ENCODE data around the gene WDFY4.

The WDFY4 gene

DNA sequence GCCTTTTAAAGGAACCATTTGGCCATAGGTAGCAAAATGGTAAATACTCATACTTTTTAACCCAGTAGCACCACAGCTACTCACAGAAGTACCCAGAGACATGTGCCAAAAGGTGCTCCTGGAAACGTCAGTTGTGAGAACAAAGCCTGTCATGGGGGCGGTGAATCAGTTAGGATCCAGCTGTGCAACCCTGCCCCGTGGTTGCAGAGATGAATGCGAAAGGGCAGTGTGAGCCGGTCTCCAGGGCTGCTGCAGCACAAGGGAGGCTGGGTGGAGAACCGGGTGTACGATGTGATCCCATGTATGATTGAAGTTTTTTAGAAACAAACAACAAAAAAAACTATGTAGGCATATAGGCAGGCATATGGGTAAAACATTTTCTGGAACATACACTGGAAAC lies 256.3 kb downstream of the WDFY4 start:
- Histone ChIP-seq H3K27me3 (ENCODE audit: control insufficient read depth, insufficient read depth, low read length) (no peaks in the 10 kb centered on the region), H3K9ac (ENCODE audit: low read length) (no peak overlapping the region), H3K4me3 (ENCODE audit: low read length) (no peak overlapping the region), H3K36me3 (ENCODE audit: control insufficient read depth, insufficient read depth, low read length) (no peaks in the 10 kb centered on the region), H3K27ac (ENCODE audit: low read depth, low read length) (no peak overlapping the region), H3K4me1 (ENCODE audit: control insufficient read depth, insufficient read depth, low read length) (no peaks in the 10 kb centered on the region)

DNA sequence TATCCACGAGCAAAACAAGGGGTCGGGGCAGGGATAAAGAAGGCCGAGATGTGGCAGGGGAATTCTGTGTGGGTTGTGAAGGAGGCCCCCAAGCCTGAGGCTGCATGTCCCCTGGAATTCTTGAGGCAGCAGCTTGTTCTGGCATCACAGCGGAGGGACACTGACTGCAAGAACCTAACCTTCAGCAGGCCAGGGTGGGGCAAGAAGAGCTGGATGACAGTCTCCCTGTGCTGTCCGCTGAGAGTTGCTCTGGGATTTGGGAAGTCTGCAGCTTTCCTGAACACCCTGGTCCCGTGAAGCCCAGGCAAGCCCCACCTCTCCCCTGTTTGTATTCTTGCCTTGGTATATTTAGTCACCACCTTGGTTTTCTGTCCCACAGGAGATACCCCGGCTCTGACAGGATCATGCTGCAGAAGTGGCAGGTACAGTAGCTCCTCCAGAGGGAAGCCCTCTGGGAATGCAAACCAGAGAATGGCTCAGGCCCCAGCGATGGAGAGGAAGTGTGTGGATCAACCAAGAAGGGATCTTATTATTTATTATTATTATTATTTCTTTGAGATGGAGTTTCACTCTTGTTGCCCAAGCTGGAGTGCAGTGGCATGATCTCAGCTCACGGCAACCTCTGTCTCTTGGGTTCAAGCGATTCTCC lies 256.9 kb downstream of the WDFY4 start:
- Histone ChIP-seq H3K27ac (ENCODE audit: low read depth, low read length) (no peak overlapping the region), H3K9ac (ENCODE audit: low read length) (no peak overlapping the region), H3K27me3 (ENCODE audit: control insufficient read depth, insufficient read depth, low read length) (no peaks in the 10 kb centered on the region), H3K36me3 (ENCODE audit: control insufficient read depth, insufficient read depth, low read length) (no peaks in the 10 kb centered on the region), H3K4me3 (ENCODE audit: low read length) (no peak overlapping the region), H3K4me1 (ENCODE audit: control insufficient read depth, insufficient read depth, low read length) (no peaks in the 10 kb centered on the region)

DNA sequence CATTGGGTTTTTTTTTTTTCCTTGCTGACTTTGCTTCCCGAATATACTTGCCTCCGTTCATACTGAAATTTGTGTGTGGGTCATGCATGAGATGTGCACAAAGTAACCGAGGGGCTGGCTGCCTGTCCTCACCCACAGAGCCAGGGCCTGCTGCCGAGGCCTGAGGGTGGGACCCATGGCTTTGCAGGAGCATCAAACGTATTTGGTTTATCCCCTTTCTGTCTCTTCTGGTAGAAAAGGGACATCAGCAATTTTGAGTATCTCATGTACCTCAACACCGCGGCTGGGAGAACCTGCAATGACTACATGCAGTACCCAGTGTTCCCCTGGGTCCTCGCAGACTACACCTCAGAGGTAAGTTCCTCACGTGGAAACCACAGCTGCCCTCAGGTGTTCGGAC lies 258.4 kb downstream of the WDFY4 start:
- H3K9ac ChIP-seq (ENCODE audit: low read length) = no peak overlapping the region
- H3K27ac ChIP-seq (ENCODE audit: low read depth, low read length) = no peak overlapping the region
- no peak overlapping the region for H3K4me3 ChIP-seq (ENCODE audit: low read length)
- no peaks in the 10 kb centered on the region for H3K4me1 ChIP-seq (ENCODE audit: control insufficient read depth, insufficient read depth, low read length)
- no peaks in the 10 kb centered on the region for H3K27me3 ChIP-seq (ENCODE audit: control insufficient read depth, insufficient read depth, low read length)
- H3K36me3 ChIP-seq (ENCODE audit: control insufficient read depth, insufficient read depth, low read length) = no peaks in the 10 kb centered on the region

DNA sequence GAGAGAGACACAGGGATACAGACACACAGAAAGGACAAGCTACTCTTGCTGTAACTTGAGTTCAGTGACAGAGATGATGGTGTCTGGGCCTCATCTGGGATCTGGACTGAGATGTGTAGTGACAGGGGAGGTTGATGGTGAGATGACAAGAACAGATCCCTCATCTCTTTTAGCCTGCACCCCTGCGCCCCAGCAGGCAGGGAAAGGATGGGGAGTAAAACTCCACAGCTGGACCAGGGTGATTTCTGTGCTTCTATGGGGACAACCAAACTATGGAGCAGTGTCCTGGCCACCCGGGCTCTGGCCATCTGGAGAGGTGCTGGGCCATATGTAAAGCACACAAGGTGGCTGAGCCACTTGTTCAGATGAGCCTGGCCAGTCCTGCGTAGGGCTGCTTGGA lies 259.5 kb downstream of the WDFY4 start:
- no peaks in the 10 kb centered on the region for H3K27me3 ChIP-seq (ENCODE audit: control insufficient read depth, insufficient read depth, low read length)
- no peak overlapping the region for H3K4me3 ChIP-seq (ENCODE audit: low read length)
- no peak overlapping the region for H3K27ac ChIP-seq (ENCODE audit: low read depth, low read length)
- no peaks in the 10 kb centered on the region for H3K36me3 ChIP-seq (ENCODE audit: control insufficient read depth, insufficient read depth, low read length)
- H3K4me1 ChIP-seq (ENCODE audit: control insufficient read depth, insufficient read depth, low read length) = no peaks in the 10 kb centered on the region
- H3K9ac ChIP-seq (ENCODE audit: low read length) = no peak overlapping the region

DNA sequence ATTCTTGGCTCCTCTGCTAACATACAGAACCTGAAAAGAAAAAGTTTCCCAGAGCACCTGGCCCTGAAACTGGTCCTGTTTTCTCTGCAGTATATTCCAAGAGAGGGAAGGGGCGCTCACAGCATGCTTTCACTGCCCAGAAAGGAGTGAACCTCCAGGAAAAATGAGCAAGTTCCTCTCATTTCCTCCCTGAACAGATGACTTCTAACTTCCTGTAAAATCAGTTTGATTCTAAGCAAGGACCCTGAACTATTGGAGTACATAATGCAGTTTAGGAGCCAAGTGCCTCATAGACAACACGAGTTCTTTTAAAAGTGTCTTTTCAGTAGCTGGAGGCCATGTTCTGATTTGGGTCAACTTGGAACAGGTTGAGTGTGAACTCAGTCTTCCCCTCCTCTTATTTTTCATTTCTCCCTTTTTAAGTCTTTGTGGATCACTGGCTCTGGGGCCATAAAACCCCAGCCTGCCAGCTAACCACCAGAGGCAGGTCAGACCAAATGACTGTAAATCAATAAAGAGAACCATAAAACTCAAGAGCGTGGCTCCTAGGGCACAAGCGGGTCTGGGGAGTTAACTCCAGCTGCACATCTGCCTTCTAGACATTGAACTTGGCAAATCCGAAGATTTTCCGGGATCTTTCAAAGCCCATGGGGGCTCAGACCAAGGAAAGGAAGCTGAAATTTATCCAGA lies 260.9 kb downstream of the WDFY4 start:
- H3K4me3 ChIP-seq (ENCODE audit: low read length) = no peak overlapping the region
- H3K27ac ChIP-seq (ENCODE audit: low read depth, low read length) = no peak overlapping the region
- no peaks in the 10 kb centered on the region for H3K27me3 ChIP-seq (ENCODE audit: control insufficient read depth, insufficient read depth, low read length)
- H3K36me3 ChIP-seq (ENCODE audit: control insufficient read depth, insufficient read depth, low read length) = no peaks in the 10 kb centered on the region
- H3K9ac ChIP-seq (ENCODE audit: low read length) = no peak overlapping the region
- H3K4me1 ChIP-seq (ENCODE audit: control insufficient read depth, insufficient read depth, low read length) = no peaks in the 10 kb centered on the region

DNA sequence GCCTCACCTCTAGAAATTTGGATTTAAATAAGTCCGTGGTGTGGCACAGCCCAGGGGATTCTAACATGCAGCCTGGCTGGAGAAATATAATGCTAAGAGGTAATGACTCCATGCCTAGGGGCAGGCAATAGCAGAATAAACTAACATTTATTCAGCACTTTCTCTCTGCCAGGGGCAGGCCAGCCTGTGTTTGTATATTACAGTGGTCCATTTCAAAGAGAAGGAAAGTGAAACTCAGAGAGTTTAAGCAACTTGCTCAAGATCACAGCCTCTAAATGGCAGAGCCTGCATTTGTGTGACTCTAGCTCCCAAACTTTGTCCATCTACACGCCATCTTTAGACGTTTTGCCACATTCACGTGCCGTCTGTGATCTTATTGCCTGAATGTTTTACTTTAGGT lies 261.7 kb downstream of the WDFY4 start:
- Histone ChIP-seq H3K9ac (ENCODE audit: low read length) (no peak overlapping the region), H3K36me3 (ENCODE audit: control insufficient read depth, insufficient read depth, low read length) (no peaks in the 10 kb centered on the region), H3K27ac (ENCODE audit: low read depth, low read length) (no peak overlapping the region), H3K4me1 (ENCODE audit: control insufficient read depth, insufficient read depth, low read length) (no peaks in the 10 kb centered on the region), H3K4me3 (ENCODE audit: low read length) (no peak overlapping the region), H3K27me3 (ENCODE audit: control insufficient read depth, insufficient read depth, low read length) (no peaks in the 10 kb centered on the region)

DNA sequence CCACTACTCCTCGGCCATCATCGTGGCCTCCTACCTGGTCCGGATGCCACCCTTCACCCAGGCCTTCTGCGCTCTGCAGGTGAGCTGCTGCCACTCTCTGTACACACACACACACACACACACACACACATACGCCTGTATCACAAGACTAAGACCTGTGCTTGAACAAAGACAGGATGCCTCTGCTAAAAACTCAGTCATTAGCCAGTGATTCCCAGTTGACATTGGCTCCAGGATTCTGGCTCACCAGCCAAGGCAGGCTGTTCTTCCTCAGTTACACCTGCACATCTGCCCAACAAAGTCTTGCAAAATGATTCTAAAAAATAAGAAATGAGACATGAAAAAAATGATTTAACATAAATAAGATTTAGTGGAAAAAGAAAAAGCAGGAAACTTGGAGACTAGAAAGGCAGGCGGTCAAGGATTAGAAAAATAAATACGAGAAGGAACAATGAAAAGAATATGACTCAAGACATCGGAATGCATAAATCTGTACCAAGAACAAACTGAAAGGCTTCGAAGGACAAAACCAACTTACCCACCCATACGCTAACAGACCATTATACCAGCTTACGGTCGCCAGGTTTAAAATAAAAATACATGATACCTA lies 262.3 kb downstream of the WDFY4 start:
- Histone ChIP-seq H3K4me3 (ENCODE audit: low read length) (no peak overlapping the region), H3K36me3 (ENCODE audit: control insufficient read depth, insufficient read depth, low read length) (no peaks in the 10 kb centered on the region), H3K27me3 (ENCODE audit: control insufficient read depth, insufficient read depth, low read length) (no peaks in the 10 kb centered on the region), H3K9ac (ENCODE audit: low read length) (no peak overlapping the region), H3K27ac (ENCODE audit: low read depth, low read length) (no peak overlapping the region), H3K4me1 (ENCODE audit: control insufficient read depth, insufficient read depth, low read length) (no peaks in the 10 kb centered on the region)

DNA sequence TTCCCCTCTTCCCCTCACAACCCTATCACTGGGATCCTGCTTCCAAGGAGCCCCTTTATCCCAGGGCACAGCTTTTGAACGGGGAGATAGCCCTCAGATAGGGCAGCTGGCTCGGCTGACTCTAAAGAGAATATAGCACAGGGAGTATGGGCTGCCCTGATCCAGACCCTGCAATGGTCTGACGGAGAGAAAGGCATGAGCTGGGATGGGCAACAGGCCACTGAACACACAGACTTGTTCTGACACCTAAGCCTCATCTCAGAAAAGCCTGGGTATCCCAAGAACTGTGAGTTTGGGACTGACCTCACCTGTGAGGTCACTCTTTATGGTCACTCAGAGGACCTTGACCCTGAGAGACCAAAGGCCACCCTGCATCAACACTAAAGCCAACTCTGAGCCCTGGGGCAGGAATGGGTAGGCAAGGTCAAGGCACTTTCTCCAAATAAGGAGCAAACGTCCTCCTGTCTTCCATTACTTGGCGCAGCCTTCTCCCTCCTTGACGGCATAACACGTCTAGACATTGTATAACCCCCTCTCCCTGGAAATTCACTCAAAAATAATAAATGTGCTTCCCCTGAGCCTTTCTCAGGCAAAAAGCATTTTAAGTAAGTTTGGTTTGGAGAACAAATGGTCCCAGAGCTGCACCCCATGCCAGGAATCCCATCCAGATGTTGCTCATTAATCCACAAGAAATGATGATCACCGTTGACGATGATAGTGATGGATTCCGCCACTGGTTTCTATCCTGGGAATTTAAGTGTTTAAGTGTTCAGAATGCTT lies 263.2 kb downstream of the WDFY4 start:
- no peaks in the 10 kb centered on the region for H3K27me3 ChIP-seq (ENCODE audit: control insufficient read depth, insufficient read depth, low read length)
- H3K4me3 ChIP-seq (ENCODE audit: low read length) = no peak overlapping the region
- H3K27ac ChIP-seq (ENCODE audit: low read depth, low read length) = no peak overlapping the region
- H3K36me3 ChIP-seq (ENCODE audit: control insufficient read depth, insufficient read depth, low read length) = no peaks in the 10 kb centered on the region
- H3K9ac ChIP-seq (ENCODE audit: low read length) = no peak overlapping the region
- no peaks in the 10 kb centered on the region for H3K4me1 ChIP-seq (ENCODE audit: control insufficient read depth, insufficient read depth, low read length)

DNA sequence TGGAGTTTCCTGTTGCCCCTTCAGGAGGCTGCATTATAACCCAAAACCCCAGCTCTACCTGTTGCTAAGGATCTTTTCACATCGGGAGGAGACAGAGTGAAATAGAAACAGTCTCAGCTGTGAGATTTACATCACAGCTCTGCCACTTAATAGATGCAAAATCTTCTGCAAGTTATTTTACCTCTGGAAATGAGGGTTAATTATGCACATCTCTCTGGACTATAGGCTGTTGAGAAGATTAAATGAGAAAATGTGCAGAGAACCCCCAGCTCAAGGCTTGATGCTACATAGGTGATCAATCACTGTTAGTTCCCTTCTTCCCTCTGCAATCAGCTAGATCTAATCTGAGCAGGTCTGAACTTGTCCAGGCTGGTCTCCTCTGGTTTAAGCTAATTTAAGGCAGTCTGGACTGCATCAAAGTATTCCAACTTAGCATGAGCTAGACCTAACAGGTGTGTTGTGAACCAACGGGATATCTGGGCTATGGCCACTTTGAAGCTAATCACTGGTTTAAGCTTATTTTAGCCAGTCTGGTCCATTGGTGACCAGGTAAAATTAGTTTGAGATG lies 263.9 kb downstream of the WDFY4 start:
- Histone ChIP-seq H3K27ac (ENCODE audit: low read depth, low read length) (no peak overlapping the region), H3K4me3 (ENCODE audit: low read length) (no peak overlapping the region), H3K27me3 (ENCODE audit: control insufficient read depth, insufficient read depth, low read length) (no peaks in the 10 kb centered on the region), H3K36me3 (ENCODE audit: control insufficient read depth, insufficient read depth, low read length) (no peaks in the 10 kb centered on the region), H3K9ac (ENCODE audit: low read length) (no peak overlapping the region), H3K4me1 (ENCODE audit: control insufficient read depth, insufficient read depth, low read length) (no peaks in the 10 kb centered on the region)

DNA sequence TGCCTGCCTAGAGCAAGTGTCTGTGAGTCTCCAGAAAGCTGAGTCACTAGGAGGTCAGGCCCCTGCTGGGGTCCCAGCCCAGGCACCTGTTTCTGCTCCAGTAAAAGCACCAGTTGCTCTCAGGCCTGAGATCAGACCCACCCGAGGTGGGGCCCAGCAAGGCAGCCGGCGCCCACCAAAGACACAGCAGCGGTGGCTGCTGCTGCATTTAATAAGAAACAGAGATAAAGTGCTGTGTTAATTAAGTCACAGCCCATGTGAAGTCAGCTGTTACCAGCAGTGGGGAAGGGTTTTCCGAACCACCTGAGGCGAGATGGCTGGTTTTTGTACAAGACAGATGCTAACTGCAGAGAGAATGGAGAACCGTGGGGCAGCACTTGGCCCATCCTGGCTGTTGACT lies 267.0 kb downstream of the WDFY4 start:
- H3K4me3 ChIP-seq (ENCODE audit: low read length) = no peak overlapping the region
- no peaks in the 10 kb centered on the region for H3K27me3 ChIP-seq (ENCODE audit: control insufficient read depth, insufficient read depth, low read length)
- no peaks in the 10 kb centered on the region for H3K4me1 ChIP-seq (ENCODE audit: control insufficient read depth, insufficient read depth, low read length)
- H3K36me3 ChIP-seq (ENCODE audit: control insufficient read depth, insufficient read depth, low read length) = no peaks in the 10 kb centered on the region
- H3K27ac ChIP-seq (ENCODE audit: low read depth, low read length) = no peak overlapping the region
- H3K9ac ChIP-seq (ENCODE audit: low read length) = no peak overlapping the region

DNA sequence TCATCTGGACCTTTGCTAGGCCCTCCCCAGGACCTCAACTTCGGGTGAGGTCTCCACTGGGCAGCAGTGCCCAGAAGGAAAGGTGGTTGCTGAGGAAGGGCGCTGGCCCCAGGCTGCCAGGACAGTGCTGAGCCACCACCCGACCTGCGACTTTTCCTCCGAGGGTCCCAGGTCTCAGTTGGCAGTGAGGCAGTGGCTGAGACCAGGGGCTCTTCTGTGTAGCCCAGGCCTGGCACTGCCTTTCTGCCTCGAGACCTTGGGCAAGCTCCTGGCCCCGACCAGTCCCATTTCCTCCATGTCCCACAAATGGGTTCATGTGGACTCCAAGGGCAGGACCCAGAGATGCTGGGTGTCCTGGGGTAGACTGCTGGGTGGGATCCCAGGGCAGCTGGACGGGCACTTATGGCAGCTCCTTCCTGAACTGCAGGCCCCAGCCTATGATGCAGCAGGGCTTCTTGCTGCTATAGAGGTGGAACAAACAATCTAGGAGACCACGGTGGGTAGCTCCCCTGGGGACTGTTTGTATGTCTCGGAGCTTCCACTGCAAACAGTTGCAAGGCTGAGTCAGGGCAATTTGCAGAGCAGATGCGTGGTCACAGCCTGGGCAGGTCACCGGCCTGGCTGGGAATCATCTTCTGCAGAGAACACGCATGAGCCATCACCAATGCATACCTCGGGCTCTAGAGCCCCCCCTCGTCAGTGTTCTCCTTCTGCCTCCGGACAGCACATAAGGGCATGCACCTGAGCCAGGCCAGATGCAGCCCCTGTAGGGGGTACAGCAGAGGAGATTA lies 272.9 kb downstream of the WDFY4 start:
- Histone ChIP-seq H3K27me3 (ENCODE audit: control insufficient read depth, insufficient read depth, low read length) (no peaks in the 10 kb centered on the region), H3K4me1 (ENCODE audit: control insufficient read depth, insufficient read depth, low read length) (no peaks in the 10 kb centered on the region), H3K36me3 (ENCODE audit: control insufficient read depth, insufficient read depth, low read length) (no peaks in the 10 kb centered on the region), H3K4me3 (ENCODE audit: low read length) (no peak overlapping the region), H3K27ac (ENCODE audit: low read depth, low read length) (no peak overlapping the region), H3K9ac (ENCODE audit: low read length) (no peak overlapping the region)
